A549 (cell line): Measurements from ENCODE around the gene VPS29.

ENCODE experiments used
- CEBPB ChIP-seq, 2 experiments: fragments of >200 bp in 1 of 2; sonication (Bioruptor Twin) in 1 of 2; formaldehyde crosslinking in 1 of 2; IDR thresholded peaks; 2 replicates each; pipeline ENCODE4 v1.6.1; 2012 to 2016
- CTCF ChIP-seq: fragments of >200 bp; sonication (Bioruptor Twin); formaldehyde crosslinking; IDR thresholded peaks from 3 replicates; pipeline ENCODE4 v1.5.1; 2016
- MAX ChIP-seq: IDR thresholded peaks from 2 replicates; pipeline ENCODE4 v1.6.1; 2012

- no peak for TF ChIP-seq CEBPB (IDR thresholded peaks at IDR 0.05)
- no peak for TF ChIP-seq MAX
- no peak for TF ChIP-seq CTCF
Measured at GRCh38 chr12:110453569-110454296, 48.2 kb downstream of the VPS29 start.
